Brain microvascular endothelial cell (primary cell): ENCODE measurements around the gene MAP3K12.

Experiments
- DNase-seq: peaks from one replicate; pipeline ENCODE4 v3.0.0-alpha.2; 2020
- H3K27ac ChIP-seq: fragments of 250-450 bp; sonication (Bioruptor Pico); 2 replicates; pipeline ENCODE4 v1.5.1; 2020; ENCODE audit warnings: mild to moderate bottlenecking, moderate library complexity
- H3K27me3 ChIP-seq: fragments of 250-450 bp; sonication (Bioruptor Pico); replicated peaks from 2 replicates; pipeline ENCODE4 v1.5.1; 2020; ENCODE audit warnings: mild to moderate bottlenecking
- H3K36me3 ChIP-seq: fragments of 250-450 bp; sonication (Bioruptor Pico); replicated peaks from 2 replicates; pipeline ENCODE4 v1.5.1; 2020; ENCODE audit warnings: mild to moderate bottlenecking
- H3K4me3 ChIP-seq: 2 replicates; pipeline ENCODE4 v1.5.1; 2011; ENCODE audit warnings: low read depth, mild to moderate bottlenecking, control low read depth, low read length, moderate library complexity
- CTCF ChIP-seq: IDR thresholded peaks from 2 replicates; pipeline ENCODE4 v1.5.1; 2011; ENCODE audit warnings: low read depth, mild to moderate bottlenecking, moderate library complexity, low read length, control low read depth, inconsistent platforms; ENCODE audit errors: missing control alignments
- in situ Hi-C: cut with HindIII; loops from 2 replicates; pipeline ENCODE4 v1.10.0; 2017; ENCODE audit warnings: low sequenced_read_pairs, low pct_ligation_motif_present

MAP3K12 gene

GRCh38 chr12:53431187-53431586 is 68.1 kb downstream of the MAP3K12 start:
- in situ Hi-C loops: no loop called here
- no peak for DNase-seq
- TF ChIP-seq CTCF: no peak
- H3K4me3 ChIP-seq: no peak overlapping the region
- H3K27me3 ChIP-seq: no peaks in the 10 kb centered on the region
- no peak overlapping the region for H3K27ac ChIP-seq
- H3K36me3 ChIP-seq: no peaks in the 10 kb centered on the region

- no peak overlapping the region for H3K27ac ChIP-seq
- no peak overlapping the region for H3K4me3 ChIP-seq
- DNase-seq: no peak
- H3K36me3 ChIP-seq: no peaks in the 10 kb centered on the region
- in situ Hi-C loops: no loop called here
- H3K27me3 ChIP-seq: no peaks in the 10 kb centered on the region
- TF ChIP-seq CTCF: no peak
These were observed 69.1 kb downstream of the MAP3K12 start for GRCh38 chr12:53430116-53430515.
